Natural killer cell treated with Interleukin-12 subunit alpha and Interleukin-12 subunit beta and Interleukin-15 and Interleukin-18, amount 100 ng/mL, for 72 hours (primary cell): ENCODE measurements around the gene SLC6A13. TPM values are rescaled to one million over a fixed set of nuclear protein-coding genes. Genes with fewer than 3 reads are reported as not detected.
"Not testable (repeated sequence)": the region's sequence is repeated elsewhere in the genome, so short reads cannot be mapped to it uniquely, and the experiment has no call there.

Source experiments
- ATAC-seq, 2 donors: fragments of 150-1000 bp; cut with Tn5 transposase in 1 of 2; sonication (Bioruptor Pico), chemical (Tn5 transposase) in 1 of 2; 2 replicates each; pipeline ENCODE4 v1.10.0; 2021
- DNase-seq: peaks from one replicate; pipeline ENCODE4 v3.0.0; 2022; ENCODE audit warnings: low spot score
- H3K27ac Mint-ChIP-seq, 2 donors: 1 replicate in 1 of 2; 2 replicates in 1 of 2; pipeline ENCODE4 v1.8.0; 2022; ENCODE audit warnings: mixed read lengths in 2 of 2, mild to moderate bottlenecking in 1 of 2, moderate library complexity in 1 of 2
- H3K27me3 Mint-ChIP-seq, 2 donors: 1 replicate in 1 of 2; 2 replicates in 1 of 2; pipeline ENCODE4 v1.8.0; 2022; ENCODE audit warnings: mixed read lengths in 2 of 2
- H3K36me3 Mint-ChIP-seq: one replicate; pipeline ENCODE4 v1.8.0; 2022; ENCODE audit warnings: mixed read lengths
- H3K4me1 Mint-ChIP-seq, 2 donors: 1 replicate in 1 of 2; 2 replicates in 1 of 2; pipeline ENCODE4 v1.8.0; 2022; ENCODE audit warnings: low read depth in 2 of 2, mixed read lengths in 2 of 2, mild to moderate bottlenecking in 1 of 2
- H3K4me3 Mint-ChIP-seq: one replicate; pipeline ENCODE4 v1.8.0; 2022; ENCODE audit warnings: mixed read lengths
- H3K9me3 Mint-ChIP-seq: 2 replicates; pipeline ENCODE4 v1.8.0; 2022; ENCODE audit warnings: mixed read lengths
- total RNA-seq, 2 donors: library from RNA; stranded (reverse); gene quantifications; one replicate each; pipeline ENCODE4 v1.2.3, GENCODE V29; 2022

SLC6A13 gene
- total RNA-seq, 2 donors from 2014 or later, result 0.92 to 1.9 TPM

DNA sequence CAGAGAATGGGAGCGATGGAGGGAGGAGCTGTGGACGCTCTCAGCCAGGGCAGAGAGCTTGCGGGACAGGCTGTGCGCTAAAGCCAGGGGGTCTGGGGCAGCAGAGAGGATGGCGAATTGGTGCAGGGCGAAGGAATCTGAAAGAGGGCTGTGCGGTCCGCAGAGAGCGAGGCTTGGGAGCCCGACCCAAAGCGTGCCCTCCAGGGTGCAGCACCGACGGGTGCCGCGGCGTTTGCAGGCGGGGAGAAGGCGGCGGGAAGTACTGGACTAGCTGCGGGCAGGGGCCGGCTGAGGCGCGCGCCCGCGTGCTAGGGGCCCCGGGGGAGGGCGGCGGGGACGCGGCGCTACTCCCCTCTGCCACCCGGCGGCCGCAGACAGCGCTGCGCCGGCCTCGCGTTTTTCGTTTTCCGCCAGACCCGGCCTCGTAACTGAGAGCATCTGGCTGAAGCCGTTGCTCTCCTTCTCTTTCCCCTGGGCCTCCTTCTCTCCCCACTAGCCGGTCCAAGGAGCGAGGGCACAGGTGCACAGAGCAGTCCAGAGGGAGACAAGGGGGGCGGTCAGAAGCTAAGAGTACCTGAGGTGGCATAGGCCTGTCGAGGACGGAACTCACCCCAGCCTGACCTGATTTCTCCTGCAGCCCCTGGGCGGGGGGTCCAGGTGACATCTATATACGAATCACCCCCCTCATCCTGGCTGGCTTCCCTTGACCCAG, 73.6 kb downstream of the SLC6A13 start:
- ATAC-seq, result peak; percentile 82 to 85
- DNase-seq, result no peak
- Mint-ChIP-seq H3K4me1 (peaks cover 0 to 3% of the 10 kb centered on the region in 2 donors), H3K27ac (no peak overlapping the region), H3K4me3 (peak overlapping the region; percentile 71), H3K36me3 (no peaks in the 10 kb centered on the region), H3K27me3 (peaks cover 17 to 24% of the 10 kb centered on the region in 2 donors), H3K9me3 (no peaks in the 10 kb centered on the region)

- Mint-ChIP-seq H3K4me3 (peak overlapping the region; percentile 71), H3K27me3 (peaks cover 23 to 24% of the 10 kb centered on the region in 2 donors)
- H3K27ac Mint-ChIP-seq, ATAC-seq, H3K4me1 Mint-ChIP-seq, H3K9me3 Mint-ChIP-seq, H3K36me3 Mint-ChIP-seq, DNase-seq: not testable (repeated sequence)
Measured at GRCh38 chr12:187986-188909, 74.4 kb downstream of the SLC6A13 start.

GRCh38 chr12:186006-186625, 76.5 kb downstream of the SLC6A13 start:
- H3K4me3 Mint-ChIP-seq, result no peak overlapping the region
- H3K36me3 Mint-ChIP-seq, result no peaks in the 10 kb centered on the region
- peaks cover 0 to 3% of the 10 kb centered on the region in 2 donors for H3K4me1 Mint-ChIP-seq
- H3K9me3 Mint-ChIP-seq, result no peaks in the 10 kb centered on the region
- peaks cover 12 to 19% of the 10 kb centered on the region in 2 donors for H3K27me3 Mint-ChIP-seq
- H3K27ac Mint-ChIP-seq, result no peak overlapping the region
- DNase-seq, result no peak
- ATAC-seq, result peak in 1 of 2 donors; percentile 13

DNA sequence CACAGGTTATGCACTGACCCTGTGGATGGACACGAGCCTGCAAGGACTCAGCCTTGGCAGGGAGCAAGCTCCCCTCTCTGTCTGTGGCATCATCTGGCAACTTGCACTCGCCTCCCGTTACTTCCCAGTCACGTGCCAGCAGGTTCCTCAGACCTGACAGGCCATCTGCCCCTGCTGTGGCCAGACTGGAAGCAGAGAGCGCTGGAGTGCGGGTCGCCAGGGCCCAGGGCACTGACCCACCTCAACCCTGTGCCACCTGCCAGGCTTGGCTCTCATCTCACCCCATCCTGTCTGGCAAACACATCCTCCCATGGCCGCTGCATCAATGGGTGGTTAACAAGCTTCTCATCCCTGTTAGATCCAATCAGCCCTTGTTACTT, 77.1 kb downstream of the SLC6A13 start:
- no peaks in the 10 kb centered on the region for H3K36me3 Mint-ChIP-seq
- DNase-seq, result no peak
- no peak for ATAC-seq
- peaks cover 2 to 6% of the 10 kb centered on the region in 2 donors for H3K4me1 Mint-ChIP-seq
- peaks cover 12 to 19% of the 10 kb centered on the region in 2 donors for H3K27me3 Mint-ChIP-seq
- no peak overlapping the region for H3K4me3 Mint-ChIP-seq
- no peaks in the 10 kb centered on the region for H3K9me3 Mint-ChIP-seq
- H3K27ac Mint-ChIP-seq, result no peak overlapping the region

DNA sequence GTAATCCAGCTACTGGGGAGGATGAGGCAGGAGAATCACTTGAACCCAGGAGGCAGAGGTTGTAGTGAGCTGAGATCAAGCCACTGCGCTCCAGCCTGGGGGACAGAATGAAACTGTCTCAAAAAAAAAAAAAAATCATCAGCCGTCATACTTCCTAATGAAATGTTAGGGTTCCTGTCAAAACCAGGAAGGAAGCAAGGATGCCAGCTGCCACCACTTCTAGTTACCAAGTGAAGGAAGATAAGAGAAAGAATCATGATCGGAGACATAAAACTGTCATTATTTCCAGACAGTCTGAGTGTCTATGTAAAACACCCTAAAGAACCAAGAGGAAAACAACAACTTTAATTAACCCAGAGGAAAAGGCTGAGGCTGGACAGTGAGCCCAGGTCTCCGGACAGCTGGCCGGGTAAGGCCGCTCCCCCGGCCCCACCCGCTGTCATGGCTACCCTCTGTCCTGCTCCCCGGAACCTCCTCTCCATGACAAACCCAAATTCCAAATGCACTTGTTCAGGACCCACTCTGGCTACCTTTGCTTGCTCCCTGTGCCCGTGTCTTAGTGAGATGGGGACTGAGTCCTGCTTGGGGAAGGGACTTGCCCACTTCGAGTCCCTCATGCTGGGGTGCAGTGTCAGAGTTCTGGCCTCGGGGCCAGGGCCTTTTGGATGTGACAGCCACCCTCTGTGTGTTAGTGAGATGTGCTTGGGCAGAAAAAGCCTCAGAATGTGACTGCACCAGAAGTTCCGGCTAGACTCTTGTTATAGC, 77.6 kb downstream of the SLC6A13 start:
- no peak for ATAC-seq
- Mint-ChIP-seq H3K27ac (no peak overlapping the region), H3K4me3 (no peak overlapping the region), H3K36me3 (no peaks in the 10 kb centered on the region), H3K27me3 (peaks cover 12 to 19% of the 10 kb centered on the region in 2 donors), H3K4me1 (peaks cover 8 to 12% of the 10 kb centered on the region in 2 donors), H3K9me3 (no peaks in the 10 kb centered on the region)
- DNase-seq, result no peak

DNA sequence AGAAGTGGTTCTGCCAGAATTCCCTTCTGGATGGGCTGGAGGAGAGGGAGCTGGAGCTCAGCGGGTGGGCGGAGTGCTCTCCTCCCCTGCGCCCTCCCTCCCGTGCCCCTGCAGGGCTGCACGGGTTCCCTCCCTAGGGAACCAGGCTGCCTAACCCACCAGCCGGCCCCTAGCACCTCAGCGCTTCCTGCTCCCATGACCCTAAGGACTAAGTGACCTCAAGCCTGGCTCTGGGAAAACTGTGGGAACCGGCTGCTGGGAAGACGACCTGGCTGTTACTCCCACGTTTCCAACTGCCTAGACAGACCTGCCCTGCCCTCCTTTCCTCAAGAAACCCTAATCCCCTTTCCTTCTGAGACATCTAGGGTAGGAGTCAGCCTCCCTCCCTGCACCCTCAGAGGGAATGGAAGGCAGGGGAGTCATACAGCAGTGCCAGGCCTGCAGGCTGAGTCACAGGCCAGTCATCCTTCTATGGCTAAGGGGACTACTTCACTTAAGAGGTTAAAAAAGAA, 80.2 kb downstream of the SLC6A13 start:
- ATAC-seq (no peak), DNase-seq (no peak)
- Mint-ChIP-seq H3K4me3 (no peak overlapping the region), H3K27ac (no peak overlapping the region), H3K36me3 (no peaks in the 10 kb centered on the region), H3K27me3 (peaks cover 12 to 19% of the 10 kb centered on the region in 2 donors), H3K9me3 (no peaks in the 10 kb centered on the region), H3K4me1 (peaks cover 10 to 11% of the 10 kb centered on the region in 2 donors)

DNA sequence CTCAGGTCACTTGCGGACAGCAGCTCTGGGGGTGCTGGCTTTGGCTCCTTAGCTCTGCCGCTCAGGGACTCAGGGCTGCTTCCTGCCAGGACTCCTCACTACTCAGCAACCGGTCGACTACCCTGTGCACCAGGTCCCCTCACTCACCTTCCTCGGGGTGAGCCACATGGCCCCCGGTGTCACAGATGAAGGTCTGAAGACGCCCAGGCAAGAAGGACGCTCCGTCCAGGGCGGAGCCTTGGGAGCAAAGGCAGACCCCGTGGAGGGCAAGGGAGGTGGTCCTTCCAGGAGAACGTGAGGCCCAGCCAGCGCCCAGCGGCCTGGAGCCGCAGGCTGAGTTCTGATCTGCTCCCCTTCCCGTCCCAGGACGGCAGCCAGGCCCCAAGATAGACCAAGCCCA, 80.7 kb downstream of the SLC6A13 start:
- Mint-ChIP-seq H3K4me3 (no peak overlapping the region), H3K36me3 (no peaks in the 10 kb centered on the region), H3K9me3 (no peaks in the 10 kb centered on the region), H3K27ac (no peak overlapping the region), H3K27me3 (peaks cover 12 to 19% of the 10 kb centered on the region in 2 donors), H3K4me1 (peaks cover 10 to 11% of the 10 kb centered on the region in 2 donors)
- no peak for DNase-seq
- ATAC-seq, result no peak

GRCh38 chr12:180445-180844, 82.2 kb downstream of the SLC6A13 start:
- no peak for DNase-seq

GRCh38 chr12:179885-180284, 82.8 kb downstream of the SLC6A13 start:
- Mint-ChIP-seq H3K4me1 (peaks cover 14% of the 10 kb centered on the region in 2 donors), H3K9me3 (no peaks in the 10 kb centered on the region), H3K27ac (no peak overlapping the region), H3K27me3 (peaks cover 5 to 15% of the 10 kb centered on the region in 2 donors), H3K36me3 (no peaks in the 10 kb centered on the region), H3K4me3 (no peak overlapping the region)
- no peak for DNase-seq
- ATAC-seq, result no peak

More at GRCh38 chr12:180445-180844, 82.2 kb downstream of the SLC6A13 start:
- Mint-ChIP-seq H3K4me1 (peaks cover 14% of the 10 kb centered on the region in 2 donors), H3K27me3 (peaks cover 8 to 15% of the 10 kb centered on the region in 2 donors), H3K36me3 (no peaks in the 10 kb centered on the region), H3K9me3 (no peaks in the 10 kb centered on the region), H3K4me3 (no peak overlapping the region), H3K27ac (no peak overlapping the region)
- ATAC-seq, result peak; percentile 67 to 80

- Mint-ChIP-seq H3K9me3 (no peaks in the 10 kb centered on the region), H3K4me3 (no peak overlapping the region), H3K4me1 (peaks cover 14% of the 10 kb centered on the region in 2 donors), H3K27ac (no peak overlapping the region), H3K27me3 (peaks cover 3 to 15% of the 10 kb centered on the region in 2 donors), H3K36me3 (no peaks in the 10 kb centered on the region)
- ATAC-seq (no peak), DNase-seq (no peak)
Measured at GRCh38 chr12:179131-179884, 83.3 kb downstream of the SLC6A13 start.

GRCh38 chr12:178829-179109, 83.9 kb downstream of the SLC6A13 start:
- peaks cover 3 to 15% of the 10 kb centered on the region in 2 donors for H3K27me3 Mint-ChIP-seq
- DNase-seq (no peak), ATAC-seq (no peak)
- H3K27ac Mint-ChIP-seq, result no peak overlapping the region
- H3K4me3 Mint-ChIP-seq, result no peak overlapping the region
- no peaks in the 10 kb centered on the region for H3K36me3 Mint-ChIP-seq
- H3K4me1 Mint-ChIP-seq, result peaks cover 14% of the 10 kb centered on the region in 2 donors
- H3K9me3 Mint-ChIP-seq, result no peaks in the 10 kb centered on the region

GRCh38 chr12:177980-178828, 84.4 kb downstream of the SLC6A13 start:
- no peak overlapping the region for H3K4me3 Mint-ChIP-seq
- H3K4me1 Mint-ChIP-seq, result peaks cover 14% of the 10 kb centered on the region in 2 donors
- no peaks in the 10 kb centered on the region for H3K36me3 Mint-ChIP-seq
- H3K27ac Mint-ChIP-seq, result no peak overlapping the region
- H3K9me3 Mint-ChIP-seq, result no peaks in the 10 kb centered on the region
- DNase-seq (no peak), ATAC-seq (no peak)
- H3K27me3 Mint-ChIP-seq, result peaks cover 0 to 9% of the 10 kb centered on the region in 2 donors
